Fibroblast of skin of scalp (primary cell): ENCODE results near the gene SMIM35. TPM values are rescaled to one million over a fixed set of nuclear protein-coding genes. Genes with fewer than 3 reads are reported as not detected.
A peak's percentile ranks its signal among the peaks of the same experiment; 100 is the strongest.

Experiments
- DNase-seq: peaks from one replicate; pipeline ENCODE4 v3.0.0-alpha.2; 2013
- polyA plus RNA-seq, 2 experiments: library from polyadenylated mRNA; unstranded; fragments of 120-200 nt; gene quantifications; one replicate each; pipeline ENCODE4 v1.2.1, GENCODE V29; 2013; ENCODE audit not compliant: insufficient read length in 2 of 2

SMIM35 gene
- not detected for polyA plus RNA-seq (2013, experiment 1 of 2; ENCODE audit: insufficient read length)
- polyA plus RNA-seq (2013, experiment 2 of 2; ENCODE audit: insufficient read length): not detected

DNA sequence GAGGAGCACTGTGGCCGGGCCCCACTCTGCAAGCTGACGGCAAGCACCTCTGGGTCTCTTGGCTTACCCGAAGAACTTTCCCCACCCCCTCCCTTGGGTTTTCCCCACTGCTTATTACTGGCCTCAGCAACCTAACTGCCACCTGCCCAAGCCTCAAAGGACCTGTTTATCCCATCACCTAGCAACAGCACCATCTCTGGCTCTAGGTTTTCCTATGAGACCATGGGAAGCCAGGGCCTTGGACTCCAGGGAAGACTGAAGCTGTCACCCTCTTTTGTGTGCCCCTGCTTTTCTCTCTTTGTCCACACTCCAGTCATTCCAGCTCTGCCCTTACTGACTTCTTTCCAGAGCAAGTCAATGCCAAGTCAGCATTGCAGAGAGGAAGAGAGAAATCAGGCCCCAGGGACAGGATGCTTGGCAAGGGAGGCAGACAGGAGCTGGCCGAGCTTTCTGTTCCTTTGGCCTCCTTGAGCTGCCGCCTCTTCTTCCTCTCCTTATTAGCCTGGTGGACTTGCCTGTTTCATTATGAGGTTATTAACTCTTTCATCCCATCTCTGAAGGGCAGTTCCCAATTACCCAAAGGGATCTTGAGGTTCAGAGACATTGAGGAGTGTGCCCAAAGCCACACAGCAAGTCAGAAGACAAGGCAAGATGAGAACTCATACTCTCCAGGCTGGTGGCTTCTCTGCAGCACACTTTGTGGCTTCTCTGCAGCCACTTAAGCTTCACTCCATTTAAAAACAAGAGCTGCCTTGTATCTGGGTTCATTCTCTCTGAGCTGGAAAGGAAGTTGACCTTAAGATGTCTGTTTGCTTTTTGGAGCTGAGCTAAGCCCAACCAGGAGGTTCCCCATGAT, at the start of gene SMIM35:
TSS of gene SMIM35 (minus strand) at position 51 of the 856 bp plus-strand sequence. CDS start 206 bp downstream, outside the sequence.
- DNase-seq: no peak

DNA sequence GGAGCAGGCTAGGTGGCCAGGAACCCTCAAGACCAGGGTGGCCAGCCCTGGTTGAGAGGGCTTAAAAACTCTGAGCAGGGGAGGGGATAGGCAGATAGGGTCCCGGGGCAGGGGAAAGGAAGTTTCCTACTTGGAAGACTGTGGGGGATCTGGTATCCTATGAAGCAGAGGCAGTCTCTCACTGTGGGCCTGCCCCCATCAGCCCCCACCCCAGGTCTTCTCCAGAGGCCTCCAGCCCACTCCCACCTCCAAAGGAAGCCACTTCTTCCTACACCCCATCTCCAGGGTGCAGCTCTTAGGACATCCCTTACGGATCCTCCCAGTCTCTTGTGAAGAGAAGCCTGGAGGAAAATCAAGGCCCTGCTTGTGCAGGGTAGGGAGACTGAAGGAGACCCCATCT, 49.6 kb upstream of the SMIM35 start:
- DNase-seq: no peak

DNA sequence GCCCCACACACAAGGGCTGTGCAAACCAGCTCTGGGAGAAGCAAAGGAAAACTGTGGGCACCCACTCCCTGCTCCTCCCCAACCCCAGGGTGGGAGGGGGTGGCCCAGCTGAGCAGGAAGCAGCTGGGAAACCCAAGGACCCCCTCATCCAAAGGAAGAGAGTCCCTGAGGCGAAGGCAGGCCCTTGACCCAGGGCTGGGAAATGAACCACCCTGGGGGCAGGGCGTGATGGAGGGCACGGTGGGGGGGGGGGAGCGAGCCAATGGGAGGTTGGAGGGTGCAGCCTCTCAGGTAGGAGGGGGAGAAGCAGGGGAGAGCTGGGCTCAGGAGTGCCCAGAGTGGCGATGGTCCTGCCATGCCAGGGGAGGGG, 49.0 kb upstream of the SMIM35 start:
- DNase-seq: no peak

DNA sequence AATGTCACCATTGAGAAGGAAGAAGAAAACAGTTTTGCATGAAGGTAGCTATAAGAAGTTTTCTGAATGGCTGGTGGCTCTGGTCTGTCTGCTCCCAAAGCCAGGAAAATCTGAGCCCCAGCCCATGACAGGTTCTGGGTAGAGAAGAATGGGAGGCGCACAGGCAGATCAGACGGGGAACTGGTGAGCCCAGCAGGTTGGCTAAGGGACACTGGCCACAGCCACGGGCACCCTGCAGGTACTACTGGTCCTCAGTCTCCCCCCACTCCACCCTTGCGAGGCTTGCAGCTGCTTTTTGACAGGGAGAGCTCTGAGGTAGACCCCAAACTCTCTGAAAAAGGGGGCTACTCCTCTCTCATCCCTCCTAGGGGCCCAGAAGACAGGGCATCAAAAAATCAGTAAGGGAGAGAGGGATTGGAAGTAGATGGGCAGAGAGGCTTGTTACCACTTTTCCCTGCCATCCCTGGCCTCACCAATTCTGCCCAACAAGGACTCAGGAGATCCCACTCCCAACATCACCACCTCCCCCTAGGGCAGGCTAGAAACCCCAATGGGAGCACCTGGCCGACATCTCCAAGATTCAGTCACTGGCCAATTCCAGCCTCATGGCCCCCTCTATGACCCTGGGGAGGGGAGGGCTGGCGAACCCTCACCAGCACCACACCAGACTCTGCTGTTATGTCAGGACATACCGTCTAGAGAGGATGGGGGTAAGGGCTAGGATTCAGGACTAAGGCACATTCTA, 48.5 kb upstream of the SMIM35 start:
- no peak for DNase-seq

DNA sequence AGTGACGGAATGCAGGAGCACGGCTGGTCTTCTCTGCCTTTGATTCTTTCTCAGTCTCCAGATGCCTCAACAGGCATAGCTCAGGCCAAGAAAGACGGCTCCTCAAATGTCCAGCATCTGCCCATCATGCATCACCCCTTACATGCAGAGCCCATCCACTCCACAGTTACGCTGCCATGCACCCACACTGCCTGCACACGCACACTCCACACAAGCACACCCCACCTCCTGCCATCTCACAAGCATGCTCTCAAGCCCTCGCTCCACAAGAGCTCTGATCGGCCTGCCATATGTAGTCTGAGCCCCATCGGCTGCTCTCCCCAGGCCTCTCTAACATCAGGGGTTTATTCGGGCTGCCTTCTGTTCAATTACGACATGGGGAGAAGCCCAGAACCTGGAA, 47.1 kb upstream of the SMIM35 start:
- DNase-seq: no peak

DNA sequence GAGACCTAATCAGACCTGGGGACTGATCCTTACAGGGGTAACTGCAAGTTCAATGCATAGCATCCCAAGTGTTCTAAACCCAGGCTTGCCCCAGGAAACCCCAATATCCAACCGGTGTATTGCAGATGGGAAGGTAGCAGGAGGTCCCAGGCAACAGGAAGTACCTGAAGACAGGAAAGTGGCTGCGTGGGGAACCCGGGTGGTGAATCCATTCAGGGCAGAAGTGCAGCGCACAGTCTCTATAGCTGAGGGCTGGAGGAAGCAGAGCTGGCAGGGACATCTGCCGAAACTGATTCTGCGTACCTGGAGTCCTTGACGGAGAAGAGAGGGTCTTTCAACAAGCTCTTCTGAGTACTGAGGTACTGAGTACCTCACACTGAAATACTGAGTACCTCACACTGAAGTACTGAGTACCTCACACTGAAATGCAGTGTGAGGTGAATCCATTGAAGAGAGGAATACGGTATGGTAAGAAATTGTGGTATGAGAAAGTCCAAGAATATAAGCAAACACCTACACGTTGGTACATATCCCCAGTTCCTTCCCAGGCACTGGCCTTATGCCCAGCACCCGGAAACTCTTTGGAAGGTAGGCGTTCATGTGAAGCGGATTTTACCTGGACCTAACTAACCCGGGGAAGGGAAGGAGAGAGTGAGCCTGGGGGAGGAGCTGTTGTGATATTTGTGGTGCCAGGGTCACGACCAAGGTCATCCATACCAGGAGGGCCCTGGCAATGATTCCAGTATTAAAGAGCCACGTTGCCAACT, 45.8 kb upstream of the SMIM35 start:
- DNase-seq: no peak

DNA sequence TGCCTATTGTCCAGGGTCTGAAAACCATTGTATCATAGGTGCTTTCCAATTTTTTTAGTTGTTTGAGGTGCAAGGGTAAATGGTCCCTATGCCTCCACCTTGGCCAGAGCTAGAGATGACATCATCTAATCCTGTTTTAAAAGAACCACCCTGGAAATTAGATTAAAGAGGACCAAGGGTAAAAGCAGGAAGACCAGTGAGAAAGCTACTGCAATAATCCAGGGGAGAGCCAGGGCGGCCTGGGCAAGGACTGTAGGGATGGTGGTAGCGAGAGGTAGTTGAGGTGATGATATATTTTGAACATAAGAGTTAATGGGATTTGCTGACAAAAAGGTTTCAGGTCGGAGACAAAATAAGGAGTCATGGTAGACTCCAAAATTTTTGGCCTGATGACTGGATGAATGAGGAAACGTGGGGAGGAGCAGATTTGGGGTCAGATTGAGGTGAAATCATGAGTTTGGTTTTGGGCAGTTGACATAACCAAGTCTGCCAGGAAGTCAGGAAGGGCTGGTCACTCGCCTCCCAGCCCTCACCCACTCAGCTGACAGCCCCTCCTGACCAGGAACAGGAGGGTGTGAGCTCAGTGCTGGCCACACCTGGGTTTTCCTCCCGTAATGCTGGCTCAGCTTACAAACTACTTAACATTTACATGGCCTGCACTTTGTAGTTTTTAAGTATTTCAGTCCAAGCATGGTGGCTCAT, 42.9 kb upstream of the SMIM35 start:
- DNase-seq: no peak

DNA sequence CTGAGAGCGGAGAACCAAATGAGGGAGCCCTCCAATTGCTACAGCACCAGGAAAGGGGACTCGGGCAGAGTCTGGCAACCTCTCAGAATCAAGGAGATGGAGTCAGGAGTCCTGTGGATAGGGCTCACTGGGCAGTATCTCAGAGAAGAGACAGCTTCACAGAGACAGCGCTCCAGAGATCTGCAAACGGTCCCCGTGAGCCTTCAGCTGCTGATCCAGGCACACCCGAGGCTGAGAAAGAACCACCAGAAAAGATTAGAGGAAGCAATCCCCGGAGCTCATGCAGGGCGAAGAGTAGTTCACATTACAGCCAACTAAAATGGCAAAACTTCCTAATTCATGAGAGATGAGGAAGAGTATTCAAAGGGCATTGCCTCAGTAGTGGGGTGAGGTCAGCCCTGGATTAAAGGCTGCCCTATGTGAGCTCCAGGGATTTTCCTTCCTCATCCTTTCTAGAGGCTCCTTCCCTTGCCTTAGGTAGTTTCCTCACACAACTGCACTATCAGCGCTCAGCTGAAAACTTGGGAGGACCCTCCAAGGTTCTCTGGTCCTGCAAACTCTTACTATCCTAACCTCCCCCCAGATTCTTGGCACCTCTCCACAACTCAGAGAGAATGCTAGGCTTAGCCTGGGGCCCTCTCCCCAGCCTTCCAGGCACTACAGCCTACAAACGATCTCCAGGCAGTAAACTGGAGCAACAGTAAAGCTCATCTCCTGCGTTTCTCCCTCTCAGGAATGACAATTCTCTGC, 42.1 kb upstream of the SMIM35 start:
- no peak for DNase-seq

DNA sequence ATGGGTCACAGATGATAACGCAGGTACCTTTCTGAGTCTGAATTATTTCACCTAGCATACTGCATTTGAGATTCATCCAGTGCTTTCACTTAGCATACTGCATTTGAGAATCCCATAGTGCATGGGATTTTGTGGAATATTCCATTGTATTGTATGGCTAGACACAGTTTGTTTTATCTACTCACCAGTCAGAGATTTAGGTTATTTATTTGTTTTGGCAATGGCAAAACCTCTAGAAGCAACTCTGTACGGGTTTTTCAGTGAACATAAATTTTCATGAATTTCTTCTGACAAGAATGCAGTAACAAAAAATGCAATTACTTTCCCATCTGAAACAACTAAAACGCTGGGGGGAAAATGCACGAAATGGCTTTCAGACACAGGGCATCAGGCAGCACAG, 41.5 kb upstream of the SMIM35 start:
- DNase-seq: no peak

DNA sequence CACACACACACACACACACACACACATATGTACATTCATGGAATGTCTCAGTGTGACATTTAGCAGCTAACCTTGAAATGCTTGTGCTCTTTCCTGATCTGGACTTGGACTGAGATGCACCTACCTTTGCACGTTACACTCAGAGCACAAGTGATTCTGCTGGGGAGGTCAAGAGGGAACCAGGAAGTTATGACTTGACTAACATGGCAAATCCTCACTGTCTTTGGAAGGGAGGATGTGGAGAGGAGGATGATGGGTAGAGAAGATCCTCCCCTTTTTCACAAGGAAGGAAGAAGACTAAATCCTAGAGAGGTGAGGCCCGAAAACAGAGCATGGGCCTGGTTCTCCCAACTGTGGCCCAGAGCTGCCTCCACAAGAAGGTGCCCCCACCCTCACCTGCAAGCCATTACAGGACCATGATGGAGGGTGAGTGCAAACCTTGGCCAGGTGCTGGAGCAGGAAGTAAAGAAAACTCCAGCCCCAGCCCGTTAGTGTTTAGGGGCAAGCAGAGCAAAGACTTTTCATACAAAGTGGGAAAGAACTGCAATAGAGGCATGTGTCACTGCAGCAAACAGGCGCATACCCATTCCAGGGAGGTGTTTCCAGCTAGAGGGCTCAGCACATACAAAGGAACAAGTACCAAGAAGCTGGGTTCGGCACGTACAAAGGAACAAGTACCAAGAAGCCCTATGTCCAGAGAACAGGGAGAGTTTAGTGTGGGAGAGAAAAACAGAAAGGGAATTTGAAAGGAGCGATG, 39.5 kb upstream of the SMIM35 start:
- no peak for DNase-seq

DNA sequence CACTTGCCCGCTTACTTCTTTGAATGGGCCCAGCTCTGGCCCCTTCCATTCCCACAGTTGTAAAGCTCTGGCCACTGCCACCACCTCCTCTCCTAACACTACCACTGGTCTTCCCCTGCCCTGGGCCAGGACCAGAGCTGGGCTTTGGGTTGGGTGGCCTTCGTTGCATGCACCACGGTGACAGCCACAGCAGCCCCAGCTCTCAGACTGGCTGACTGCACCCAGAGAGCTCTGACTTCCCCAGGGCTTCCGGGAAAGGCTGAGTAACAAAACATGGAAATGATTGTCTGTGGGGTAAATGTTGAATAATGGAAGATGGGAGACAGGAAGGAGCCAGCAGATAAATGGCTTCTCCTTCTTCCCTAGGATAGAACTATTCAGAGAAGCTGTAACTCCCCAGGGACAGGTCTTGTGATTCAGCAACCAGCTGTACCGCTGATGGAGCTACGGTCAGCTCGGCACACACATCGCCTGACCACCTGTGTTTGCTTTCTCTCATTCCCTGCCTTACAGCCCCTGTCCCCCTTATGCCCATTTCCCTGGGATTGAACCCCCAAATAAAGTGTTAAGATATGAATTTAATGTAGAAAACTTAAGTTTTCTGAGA, 38.3 kb upstream of the SMIM35 start:
- peak; percentile 17 for DNase-seq

DNA sequence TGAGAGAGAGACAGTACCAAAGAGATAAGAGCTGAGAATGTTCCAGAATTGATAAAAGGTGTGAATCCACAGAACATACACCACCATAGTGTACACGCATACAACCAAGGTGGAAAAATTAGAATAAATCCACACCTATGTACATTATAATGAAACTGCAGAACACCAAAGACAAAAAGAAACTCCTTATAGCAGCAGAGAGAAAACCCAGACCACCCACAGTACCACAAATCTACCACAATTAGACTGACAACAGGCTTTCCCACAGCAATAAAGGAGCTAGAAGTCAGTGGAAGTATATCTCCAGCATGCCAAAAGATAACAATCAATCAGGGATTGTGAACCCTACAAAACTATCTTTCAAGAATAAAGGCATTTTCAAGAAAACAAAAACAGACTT, 34.0 kb upstream of the SMIM35 start:
- no peak for DNase-seq

DNA sequence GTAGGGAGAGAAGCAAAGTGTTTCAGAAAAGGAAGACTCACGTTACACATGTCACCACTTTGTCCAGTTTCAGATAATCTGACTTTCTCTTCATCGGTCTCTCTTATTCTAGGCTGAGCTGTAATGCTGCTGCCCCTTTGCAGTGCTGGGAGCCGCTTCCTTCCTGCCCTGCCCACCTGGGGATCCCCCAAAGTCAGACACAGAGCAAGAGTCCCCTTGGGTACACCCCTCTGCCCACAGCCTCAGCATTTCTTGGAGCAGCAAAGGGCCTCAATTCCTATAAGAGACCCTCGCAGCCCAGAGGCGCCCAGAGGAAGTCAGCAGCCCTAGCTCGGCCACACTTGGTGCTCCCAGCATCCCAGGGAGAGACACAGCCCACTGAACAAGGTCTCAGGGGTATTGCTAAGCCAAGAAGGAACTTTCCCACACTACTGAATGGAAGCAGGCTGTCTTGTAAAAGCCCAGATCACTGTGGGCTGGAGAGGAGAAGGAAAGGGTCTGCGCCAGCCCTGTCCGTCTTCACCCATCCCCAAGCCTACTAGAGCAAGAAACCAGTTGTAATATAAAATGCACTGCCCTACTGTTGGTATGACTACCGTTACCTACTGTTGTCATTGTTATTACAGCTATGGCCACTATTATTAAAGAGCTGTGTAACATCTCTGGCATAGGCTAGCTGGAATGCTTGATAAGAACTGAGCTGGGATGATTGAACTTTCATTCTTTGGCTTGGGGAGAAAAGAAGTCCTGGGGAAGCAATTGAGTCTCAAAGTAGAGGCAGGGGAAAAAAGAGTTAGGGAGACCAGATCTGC, 31.2 kb upstream of the SMIM35 start:
- no peak for DNase-seq

DNA sequence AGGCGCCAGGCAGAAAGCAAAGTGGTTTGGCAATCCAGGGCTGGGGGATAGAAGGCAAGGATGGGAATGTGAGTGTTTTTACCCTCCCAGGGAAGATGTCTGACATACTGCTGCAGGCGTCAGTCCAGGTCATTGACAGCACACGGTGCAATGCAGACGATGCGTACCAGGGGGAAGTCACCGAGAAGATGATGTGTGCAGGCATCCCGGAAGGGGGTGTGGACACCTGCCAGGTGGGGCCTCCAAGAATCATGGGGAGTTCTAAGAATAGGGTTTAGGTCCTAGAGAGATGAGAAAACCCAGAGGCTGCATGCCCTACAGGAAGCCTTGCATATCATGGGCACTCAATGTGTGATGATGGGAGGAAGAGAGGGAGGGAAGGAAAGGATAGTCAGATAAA, 28.3 kb upstream of the SMIM35 start:
- DNase-seq: no peak

DNA sequence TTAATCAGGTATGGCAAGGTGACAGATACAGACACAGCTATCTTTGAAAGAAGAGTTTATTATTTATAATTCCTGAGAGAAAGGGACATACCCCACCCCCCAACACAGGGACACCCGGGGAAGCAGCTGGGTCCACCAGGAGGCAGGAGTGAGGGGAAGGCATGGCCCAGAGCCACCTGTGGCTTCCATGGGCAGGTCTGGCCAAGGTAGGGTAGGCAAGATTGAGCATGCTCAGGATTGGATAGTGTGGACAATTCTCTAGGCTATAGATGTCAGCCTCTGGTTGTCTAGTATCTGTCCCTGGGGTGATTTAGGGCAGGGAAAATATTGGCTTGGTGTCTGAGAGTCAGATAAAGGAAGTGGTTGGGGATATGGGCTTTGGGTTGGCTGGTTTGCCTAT, 27.5 kb upstream of the SMIM35 start:
- no peak for DNase-seq

DNA sequence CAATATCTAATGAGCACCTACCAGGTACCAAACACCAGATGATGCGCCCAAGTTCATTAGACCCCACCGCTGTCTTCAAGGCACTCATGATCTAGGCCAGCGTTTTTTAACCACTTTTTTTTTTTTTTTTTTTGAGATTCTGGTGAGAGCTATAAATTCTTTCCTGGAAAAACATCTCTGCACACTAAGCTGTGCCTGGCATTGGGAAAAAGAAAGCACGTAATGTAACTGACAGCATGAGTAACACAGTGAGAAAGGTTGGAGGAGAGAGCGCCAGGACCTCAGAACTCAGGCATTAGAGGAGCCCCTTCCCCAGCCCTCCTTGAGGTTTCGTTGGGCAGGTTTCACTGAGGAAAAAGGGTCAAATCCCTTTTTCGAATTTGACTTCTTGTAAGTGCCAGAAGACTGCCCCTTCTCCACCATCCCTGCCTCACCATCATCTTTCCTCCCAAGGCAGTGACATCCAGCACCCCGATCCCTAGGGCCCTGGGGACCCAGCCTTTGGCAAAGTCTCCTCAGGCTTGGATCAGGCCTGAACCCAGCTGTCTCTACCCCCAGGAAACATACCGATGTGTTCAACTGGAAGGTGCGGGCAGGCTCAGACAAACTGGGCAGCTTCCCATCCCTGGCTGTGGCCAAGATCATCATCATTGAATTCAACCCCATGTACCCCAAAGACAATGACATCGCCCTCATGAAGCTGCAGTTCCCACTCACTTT, 26.1 kb upstream of the SMIM35 start:
- no peak for DNase-seq

DNA sequence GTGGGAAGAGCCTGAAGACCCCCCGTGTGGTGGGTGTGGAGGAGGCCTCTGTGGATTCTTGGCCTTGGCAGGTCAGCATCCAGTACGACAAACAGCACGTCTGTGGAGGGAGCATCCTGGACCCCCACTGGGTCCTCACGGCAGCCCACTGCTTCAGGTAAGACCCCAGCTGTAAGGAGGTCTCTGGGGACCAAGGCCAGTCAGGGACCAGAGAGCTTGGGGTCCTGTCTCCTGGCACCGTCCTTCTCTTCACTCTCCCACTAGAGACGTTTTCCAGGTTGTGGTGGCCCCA, 24.9 kb upstream of the SMIM35 start:
- DNase-seq: no peak

DNA sequence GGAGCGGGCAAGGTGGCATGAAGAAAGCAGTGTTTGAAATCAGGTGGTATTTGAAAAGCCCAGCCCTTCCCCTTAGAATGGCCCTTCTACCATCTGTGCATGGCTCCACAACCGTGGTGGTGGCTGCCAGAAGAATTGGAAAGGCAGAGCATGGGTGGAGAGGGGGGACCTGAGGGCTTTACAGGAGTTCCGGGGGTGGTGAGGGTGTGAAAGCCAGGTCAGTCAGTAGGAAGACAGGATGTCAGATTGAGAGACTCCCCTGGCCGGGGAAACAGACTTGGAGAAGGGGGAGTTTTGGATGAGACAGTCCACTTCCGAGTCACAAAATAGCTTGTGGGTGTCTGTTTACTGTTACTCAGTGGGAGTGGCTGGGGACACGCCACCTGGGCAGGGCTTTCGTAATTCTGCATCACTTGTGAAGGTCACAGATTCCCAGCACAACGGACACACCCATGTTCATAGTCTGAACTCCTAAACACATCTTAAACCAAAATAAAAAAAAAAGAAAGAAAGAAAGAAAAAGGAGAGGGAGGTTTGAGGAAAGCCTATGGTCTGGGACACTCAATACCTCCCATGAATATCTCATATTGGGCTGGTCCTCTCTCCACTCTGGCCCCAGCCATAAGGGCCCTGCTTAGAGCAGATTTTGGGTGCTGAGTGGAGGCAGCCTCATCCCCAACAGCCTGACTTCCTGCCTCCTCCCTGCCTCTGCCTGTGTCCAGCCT, 24.4 kb upstream of the SMIM35 start:
- no peak for DNase-seq
